HG02943 (cell line): ENCODE measurements around the gene SLC4A2.

Experiments
- ATAC-seq: cut with Tn5 transposase; IDR thresholded peaks from one replicate; pipeline ENCODE4 v1.9.1; 2021; ENCODE audit warnings: mild to moderate bottlenecking, low read depth, moderate library complexity; ENCODE audit not compliant: unreplicated experiment

SLC4A2 gene

GRCh38 chr7:151110236-151110940, 51.0 kb downstream of the SLC4A2 start:
- ATAC-seq = no peak

GRCh38 chr7:151110941-151111645, 51.7 kb downstream of the SLC4A2 start:
- peak; percentile 80 for ATAC-seq

DNA sequence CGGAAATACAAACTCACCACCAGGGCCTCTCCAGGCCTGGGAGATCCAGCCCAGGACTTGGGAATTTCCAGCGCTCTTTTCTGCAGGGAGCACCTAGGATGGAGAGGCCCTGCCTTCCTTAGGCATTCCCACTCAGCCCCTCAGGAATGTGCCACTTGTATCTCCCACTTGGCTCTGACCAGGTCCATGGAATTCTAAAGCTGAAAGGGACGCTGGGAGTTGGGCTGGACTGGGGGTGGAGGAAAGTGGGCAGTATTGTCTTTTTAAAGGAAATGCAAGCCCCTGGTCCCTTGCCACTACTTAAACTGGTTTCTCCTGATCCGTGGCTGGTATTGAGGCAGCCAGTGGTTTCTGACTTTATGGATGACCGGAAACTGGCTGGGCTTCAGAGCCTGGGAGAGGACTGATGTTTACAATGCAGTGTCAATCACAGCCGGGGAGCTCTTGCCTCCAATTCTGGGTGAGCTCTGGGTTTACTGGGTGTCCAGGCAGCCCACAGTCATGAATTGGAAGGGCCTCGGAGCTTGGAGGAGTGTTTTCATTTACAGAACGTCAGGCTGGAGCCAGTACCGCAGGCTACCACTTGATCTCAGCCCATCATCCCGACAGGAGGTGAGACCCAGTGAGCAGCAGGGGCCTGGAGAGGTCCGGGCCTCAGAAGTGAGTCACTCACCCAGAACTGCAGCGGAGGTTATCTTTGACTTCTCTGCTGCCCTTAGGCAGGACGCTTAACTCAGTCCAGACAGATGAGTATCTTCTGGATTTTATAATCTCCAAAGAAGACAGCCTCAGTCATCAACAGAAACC, 54.2 kb downstream of the SLC4A2 start:
- ATAC-seq = no peak

DNA sequence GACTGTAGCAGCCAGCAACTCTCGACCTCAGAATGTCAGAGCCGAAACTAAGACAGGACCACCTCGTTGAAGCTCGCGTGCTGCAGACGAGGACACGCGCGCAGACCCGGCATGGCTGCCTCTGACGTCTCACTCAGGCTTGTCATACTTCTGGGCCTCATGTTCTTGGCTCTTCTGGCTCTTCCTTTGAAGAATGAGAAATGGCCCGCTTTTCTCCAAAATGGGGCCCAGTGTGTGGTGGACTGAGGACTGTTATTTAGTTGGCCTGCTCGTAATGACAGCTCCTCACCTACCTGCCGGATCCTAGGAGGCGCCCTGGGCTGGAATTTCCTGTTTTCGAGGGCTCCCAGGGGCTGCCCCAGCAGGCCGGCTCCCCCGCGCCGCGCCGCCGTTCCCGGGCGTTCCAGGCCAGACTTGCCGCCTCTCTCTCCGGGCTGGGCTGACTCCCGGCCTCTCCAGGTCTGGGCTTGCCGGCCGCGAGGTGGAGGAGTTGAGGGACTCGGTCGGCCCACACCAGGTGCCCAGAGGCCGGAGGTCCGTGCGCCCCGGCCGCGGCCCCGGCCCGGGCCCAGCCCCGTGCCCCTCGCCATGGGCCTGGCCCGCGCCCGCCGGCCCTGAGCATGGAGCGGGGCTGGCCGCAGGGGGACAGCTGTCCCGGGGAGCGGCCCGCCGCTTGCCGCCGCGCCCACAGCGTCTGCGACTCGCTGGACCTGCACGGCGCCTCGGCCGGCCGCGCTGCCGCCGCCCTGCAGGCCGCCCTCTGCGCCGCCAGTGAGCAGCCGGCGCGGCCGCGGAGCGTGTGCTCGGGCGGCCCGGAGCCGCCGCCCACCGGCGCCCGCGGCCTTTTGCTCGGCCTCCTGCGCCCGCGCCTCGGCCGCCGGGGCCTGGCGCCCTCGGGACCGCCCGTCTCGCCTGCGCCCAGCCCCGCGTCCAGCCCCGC, 55.0 kb downstream of the SLC4A2 start:
- ATAC-seq = no peak

DNA sequence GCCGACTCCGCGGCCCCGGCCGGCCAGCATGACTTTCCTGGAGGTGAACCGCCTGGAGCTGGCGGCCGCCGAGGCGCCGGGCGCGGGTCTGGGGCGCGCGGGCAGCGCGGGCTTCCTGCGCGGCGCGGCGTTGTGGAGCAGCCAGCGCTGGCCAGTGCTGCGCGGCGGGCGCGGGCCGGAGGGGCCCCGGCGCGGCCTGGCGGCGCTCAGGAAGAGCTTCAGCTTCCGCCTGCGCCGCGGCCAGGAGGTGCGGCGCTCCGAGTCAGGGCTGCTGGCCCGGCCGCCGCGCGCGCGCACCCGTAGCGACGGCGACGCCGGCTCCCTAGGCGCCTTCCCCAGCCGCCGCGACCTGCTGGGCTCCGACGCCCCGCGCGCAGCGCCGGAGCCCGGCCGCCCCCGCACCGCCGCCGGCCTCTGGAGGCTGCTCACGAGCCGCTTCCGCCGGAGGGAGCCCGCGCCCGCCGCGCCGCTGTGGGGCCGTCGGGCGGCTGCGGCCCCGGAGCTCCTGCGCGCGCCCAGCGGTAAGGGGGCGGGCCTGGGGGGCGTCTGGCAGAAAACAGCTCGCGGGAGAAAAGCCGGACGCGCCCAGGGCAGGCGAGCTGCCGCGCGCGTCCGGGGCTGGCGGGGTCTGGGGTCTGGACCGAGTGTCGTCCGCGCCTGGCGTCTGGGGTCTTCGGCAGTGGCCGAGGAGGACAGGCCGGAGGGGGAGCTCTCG, 55.9 kb downstream of the SLC4A2 start:
- ATAC-seq = no peak

DNA sequence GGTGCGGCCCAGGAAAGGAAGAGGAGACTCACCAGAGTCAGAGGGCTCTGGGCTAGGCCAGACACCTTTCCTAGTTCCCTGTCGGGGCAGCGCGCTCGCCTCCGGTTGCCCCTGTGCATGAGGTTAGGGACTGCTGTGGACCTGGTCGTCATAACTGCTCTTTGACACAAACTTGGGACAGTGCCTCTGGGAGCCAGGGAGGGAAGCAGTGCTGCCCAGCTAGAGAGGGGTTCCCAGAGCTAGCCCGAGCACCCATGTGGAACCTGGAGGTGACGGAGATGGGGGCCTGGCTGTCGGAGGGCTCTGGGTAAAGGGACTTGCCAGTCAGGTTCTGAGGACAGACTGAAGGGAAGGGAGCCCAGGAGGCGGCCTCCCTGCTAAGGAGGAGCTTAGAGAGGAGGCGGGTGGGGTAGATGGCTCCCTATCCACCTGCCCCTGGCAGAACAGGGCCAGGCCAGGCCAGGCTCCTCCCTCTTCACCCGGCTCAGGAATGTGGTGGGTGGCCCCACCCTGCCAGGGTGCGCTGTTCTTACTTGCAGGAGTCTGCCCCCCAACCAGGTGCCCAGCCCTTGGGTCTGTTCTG, 56.5 kb downstream of the SLC4A2 start:
- no peak for ATAC-seq

DNA sequence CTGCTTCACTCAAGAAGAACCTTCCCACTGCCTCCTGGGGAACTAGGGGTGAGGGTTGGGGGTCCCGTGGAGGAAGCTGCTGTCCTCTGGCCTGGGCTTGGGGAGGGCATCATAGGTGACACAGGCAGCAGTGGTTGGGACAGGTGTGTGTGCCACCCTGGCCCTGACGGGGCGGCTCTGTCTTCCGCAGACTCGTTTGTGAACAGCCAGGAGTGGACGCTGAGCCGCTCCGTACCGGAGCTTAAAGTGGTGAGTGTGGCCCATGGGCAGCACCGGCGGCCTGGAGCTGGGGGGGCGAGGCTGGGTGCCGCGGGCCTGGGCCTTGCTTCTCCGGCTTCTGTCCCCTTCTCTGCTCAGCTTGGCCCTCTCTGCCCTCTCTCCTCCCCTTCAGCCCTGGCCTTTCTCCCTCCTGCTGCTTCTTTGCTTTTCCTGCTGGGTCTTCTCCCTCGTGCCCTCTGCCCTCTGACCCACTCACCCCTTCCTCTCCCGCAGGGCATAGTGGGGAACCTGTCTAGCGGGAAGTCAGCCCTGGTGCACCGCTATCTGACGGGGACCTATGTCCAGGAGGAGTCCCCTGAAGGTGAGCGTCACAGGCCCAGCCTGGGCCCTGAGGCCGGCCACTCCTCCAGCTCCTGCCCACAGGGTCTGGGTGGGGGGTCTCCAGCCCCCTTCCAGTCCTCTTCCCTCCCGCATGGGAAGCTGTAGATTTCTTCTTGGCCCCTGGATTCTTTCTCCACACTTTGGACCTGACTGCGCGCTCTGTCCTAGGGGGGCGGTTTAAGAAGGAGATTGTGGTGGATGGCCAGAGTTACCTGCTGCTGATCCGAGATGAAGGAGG, 57.4 kb downstream of the SLC4A2 start:
- ATAC-seq = no peak

GRCh38 chr7:151117565-151117964, 58.2 kb downstream of the SLC4A2 start:
- no peak for ATAC-seq

- no peak for ATAC-seq
Observed at GRCh38 chr7:151118108-151119054, 59.0 kb downstream of the SLC4A2 start.

GRCh38 chr7:151119055-151119415, 59.6 kb downstream of the SLC4A2 start:
- no peak for ATAC-seq

- ATAC-seq = no peak
Observed at GRCh38 chr7:151119902-151120301, 60.5 kb downstream of the SLC4A2 start.

DNA sequence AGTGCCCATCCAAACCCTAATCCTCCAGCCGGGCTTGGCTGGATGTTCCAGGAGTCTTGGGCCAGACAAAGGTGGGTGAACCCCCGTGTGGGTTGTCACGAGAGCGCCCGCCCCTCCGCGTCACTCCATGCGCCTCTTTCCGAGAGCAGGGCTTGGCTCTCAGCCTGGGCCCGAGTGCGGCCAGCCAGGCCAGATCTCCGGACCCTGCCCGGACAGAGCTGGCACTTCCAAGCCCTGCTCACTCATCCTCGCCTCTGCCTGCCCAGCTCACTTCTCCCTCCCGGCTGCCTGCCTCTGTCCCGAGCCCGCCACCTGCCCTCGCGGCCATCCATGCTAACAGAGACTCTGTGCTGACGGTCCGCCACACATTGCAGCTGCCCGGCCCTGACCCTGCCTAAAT, 61.5 kb downstream of the SLC4A2 start:
- ATAC-seq = no peak

- no peak for ATAC-seq
Observed at GRCh38 chr7:151121380-151122170, 62.2 kb downstream of the SLC4A2 start.

- no peak for ATAC-seq
Observed at GRCh38 chr7:151122276-151122675, 62.9 kb downstream of the SLC4A2 start.

- no peak for ATAC-seq
Observed at GRCh38 chr7:151122796-151123157, 63.4 kb downstream of the SLC4A2 start.

GRCh38 chr7:151123158-151123821, 63.9 kb downstream of the SLC4A2 start:
- ATAC-seq = no peak
